Neuronal stem cell (in vitro differentiated cells): ENCODE measurements around the gene TMIE.

ENCODE experiments used
- DNase-seq: peaks from one replicate; pipeline ENCODE4 v3.0.0-alpha.2; 2013; ENCODE audit warnings: low spot score
- H2AFZ ChIP-seq: one replicate; pipeline ENCODE4 v1.6.1; 2013; ENCODE audit warnings: mild to moderate bottlenecking, low read length, inconsistent platforms
- H2AK5ac ChIP-seq: 2 replicates; pipeline ENCODE4 v1.6.1; 2013; ENCODE audit warnings: low read depth, mild to moderate bottlenecking, inconsistent platforms, low read length, moderate library complexity, mixed read lengths
- H2BK120ac ChIP-seq: 2 replicates; pipeline ENCODE4 v1.6.1; 2013; ENCODE audit warnings: low read depth, mild to moderate bottlenecking, inconsistent platforms, low read length, moderate library complexity, mixed read lengths
- H2BK12ac ChIP-seq: one replicate; pipeline ENCODE4 v1.6.1; 2013; ENCODE audit warnings: low read length, inconsistent platforms
- H2BK15ac ChIP-seq: 2 replicates; pipeline ENCODE4 v1.6.1; 2013; ENCODE audit warnings: mild to moderate bottlenecking, low read length, inconsistent platforms, mixed read lengths
- H2BK5ac ChIP-seq: one replicate; pipeline ENCODE4 v1.6.1; 2013; ENCODE audit warnings: inconsistent platforms, mild to moderate bottlenecking, low read length, moderate library complexity
- H3K14ac ChIP-seq: one replicate; pipeline ENCODE4 v1.6.1; 2013; ENCODE audit warnings: low read length, inconsistent platforms
- H3K18ac ChIP-seq: 2 replicates; pipeline ENCODE4 v1.6.1; 2013; ENCODE audit warnings: low read length, inconsistent platforms
- H3K23ac ChIP-seq: 2 replicates; pipeline ENCODE4 v1.6.1; 2013; ENCODE audit warnings: low read depth, mild to moderate bottlenecking, mixed read lengths, low read length, inconsistent platforms; ENCODE audit not compliant: poor library complexity
- H3K27ac ChIP-seq: replicated peaks from 3 replicates; pipeline ENCODE4 v1.5.1; 2013; ENCODE audit warnings: low read length, inconsistent platforms
- H3K27me3 ChIP-seq, 3 experiments: 2 replicates each; pipeline ENCODE4 v1.6.1; 2013; ENCODE audit warnings: low read length in 3 of 3, mild to moderate bottlenecking in 2 of 3, inconsistent platforms in 1 of 3, low read depth in 1 of 3, mixed read lengths in 1 of 3, moderate library complexity in 1 of 3; ENCODE audit not compliant: control insufficient read depth in 3 of 3, insufficient read depth in 3 of 3
- H3K36me3 ChIP-seq, 2 donors: replicated peaks in 1 of 2; 2 replicates each; pipeline ENCODE4 v1.6.1; 2013; ENCODE audit warnings: low read length in 2 of 2; ENCODE audit not compliant: control insufficient read depth in 2 of 2, insufficient read depth in 2 of 2
- H3K4ac ChIP-seq: 2 replicates; pipeline ENCODE4 v1.6.1; 2013; ENCODE audit warnings: inconsistent platforms, mild to moderate bottlenecking, low read length, moderate library complexity
- H3K4me1 ChIP-seq, 2 donors: 1 replicate in 1 of 2; 2 replicates in 1 of 2; pipeline ENCODE4 v1.6.1; 2013; ENCODE audit warnings: low read length in 2 of 2, low read depth in 1 of 2; ENCODE audit not compliant: control insufficient read depth in 2 of 2, insufficient read depth in 1 of 2
- H3K4me2 ChIP-seq: one replicate; pipeline ENCODE4 v1.6.1; 2013; ENCODE audit warnings: mild to moderate bottlenecking, low read length, inconsistent platforms; ENCODE audit not compliant: insufficient read depth, poor library complexity, severe bottlenecking
- H3K4me3 ChIP-seq, 2 donors: 2 replicates each; pipeline ENCODE4 v1.5.1; 2013; ENCODE audit warnings: low read length in 2 of 2, mild to moderate bottlenecking in 2 of 2, inconsistent platforms in 1 of 2, moderate library complexity in 1 of 2
- H3K79me1 ChIP-seq: one replicate; pipeline ENCODE4 v1.6.1; 2013; ENCODE audit warnings: low read depth, mild to moderate bottlenecking, inconsistent platforms, low read length, moderate library complexity
- H3K9ac ChIP-seq: one replicate; pipeline ENCODE4 v1.6.1; 2013; ENCODE audit warnings: mild to moderate bottlenecking, low read depth, low read length, inconsistent platforms; ENCODE audit not compliant: poor library complexity
- H3K9me3 ChIP-seq, 2 donors: replicated peaks in 1 of 2; 2 replicates each; pipeline versions ENCODE3 to v1.6.1; 2013; ENCODE audit warnings: low read length in 2 of 2, mild to moderate bottlenecking in 2 of 2, inconsistent platforms in 1 of 2, low read depth in 1 of 2, mixed read lengths in 1 of 2, moderate library complexity in 1 of 2; ENCODE audit not compliant: control insufficient read depth in 2 of 2, insufficient read depth in 1 of 2
- H4K8ac ChIP-seq: one replicate; pipeline ENCODE4 v1.6.1; 2013; ENCODE audit warnings: low read depth, mild to moderate bottlenecking, inconsistent platforms, low read length, moderate library complexity
- H4K91ac ChIP-seq: one replicate; pipeline ENCODE4 v1.6.1; 2013; ENCODE audit warnings: low read length, low read depth, mild to moderate bottlenecking, inconsistent platforms; ENCODE audit not compliant: poor library complexity
- WGBS, 2 donors: extraction: QIAGEN DNeasy Blood & Tissue Kit; methylation state at CpG; one replicate each; pipeline ENCODE4 v1.1.7; 2013; ENCODE audit warnings: missing lambda C conversion rate in 2 of 2, mixed read lengths in 1 of 2; ENCODE audit not compliant: insufficient read length in 2 of 2, insufficient replicate concordance in 1 of 2; ENCODE audit errors: extremely low coverage in 2 of 2; 5-methylcytosine and 5-hydroxymethylcytosine counted together

Gene TMIE

GRCh38 chr3:46731795-46732194 is 30.6 kb downstream of the TMIE start:
- Histone ChIP-seq H3K9ac (no peak overlapping the region), H2BK5ac (no peak overlapping the region), H2AFZ (no peak overlapping the region), H3K36me3 (no peaks in the 10 kb centered on the region), H3K4me1 (no peaks in the 10 kb centered on the region), H3K9me3 (no peaks in the 10 kb centered on the region), H2BK15ac (no peak overlapping the region), H3K4me2 (no peak overlapping the region), H3K23ac (no peak overlapping the region), H2BK120ac (no peak overlapping the region), H3K4me3 (no peak overlapping the region), H3K14ac (no peak overlapping the region), H2AK5ac (no peak overlapping the region), H3K27ac (no peak overlapping the region), H3K79me1 (no peaks in the 10 kb centered on the region), H2BK12ac (no peak overlapping the region), H3K27me3 (no peaks in the 10 kb centered on the region), H4K91ac (no peak overlapping the region), H3K18ac (no peak overlapping the region), H4K8ac (no peak overlapping the region), H3K4ac (no peak overlapping the region)
- no peak for DNase-seq
- no CpG with 5 or more reads among the region's 3 CpGs for WGBS, 2 donors

GRCh38 chr3:46733026-46733800 is 32.0 kb downstream of the TMIE start:
- Histone ChIP-seq H2BK12ac (no peak overlapping the region), H3K18ac (no peak overlapping the region), H3K4ac (no peak overlapping the region), H4K8ac (no peak overlapping the region), H3K4me2 (no peak overlapping the region), H2BK15ac (no peak overlapping the region), H4K91ac (no peak overlapping the region), H2AFZ (no peak overlapping the region), H2BK120ac (no peak overlapping the region), H2AK5ac (no peak overlapping the region), H3K23ac (no peak overlapping the region), H3K14ac (no peak overlapping the region), H3K36me3 (no peaks in the 10 kb centered on the region), H3K79me1 (no peaks in the 10 kb centered on the region), H3K27me3 (no peaks in the 10 kb centered on the region), H2BK5ac (no peak overlapping the region), H3K9me3 (no peaks in the 10 kb centered on the region), H3K27ac (no peak overlapping the region), H3K4me3 (no peak overlapping the region), H3K4me1 (no peaks in the 10 kb centered on the region), H3K9ac (no peak overlapping the region)
- no peak for DNase-seq
- no CpG with 5 or more reads among the region's 9 CpGs for WGBS, 2 donors

DNA sequence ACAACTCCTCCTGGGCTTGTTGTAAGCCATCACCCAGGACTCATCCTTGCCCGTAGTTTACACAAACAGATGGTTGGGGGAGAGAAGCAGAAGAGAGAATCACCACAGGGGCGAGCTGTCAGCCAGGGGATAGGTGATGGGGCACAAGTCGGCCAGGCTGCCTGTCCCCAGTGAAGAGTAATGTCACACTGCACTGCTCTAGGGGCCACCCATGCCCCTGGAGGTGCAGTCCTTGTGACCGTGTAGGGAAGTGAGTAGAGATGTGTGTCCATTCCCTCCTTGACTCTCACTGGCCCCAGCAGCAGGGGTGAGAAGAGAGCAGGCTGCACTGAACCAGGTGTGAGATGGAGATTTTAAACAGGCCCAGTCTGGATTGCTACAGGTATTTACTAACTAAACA is 33.6 kb downstream of the TMIE start:
- H3K9ac ChIP-seq, result no peak overlapping the region
- H2BK12ac ChIP-seq, result no peak overlapping the region
- no peak overlapping the region for H3K4me2 ChIP-seq
- no peak overlapping the region for H4K91ac ChIP-seq
- H3K27me3 ChIP-seq, result no peaks in the 10 kb centered on the region
- WGBS, 2 donors, result no CpG with 5 or more reads among the region's 4 CpGs
- no peak overlapping the region for H2AFZ ChIP-seq
- H3K18ac ChIP-seq, result no peak overlapping the region
- DNase-seq, result no peak
- no peak overlapping the region for H2AK5ac ChIP-seq
- H3K9me3 ChIP-seq, result no peaks in the 10 kb centered on the region
- no peaks in the 10 kb centered on the region for H3K79me1 ChIP-seq
- no peaks in the 10 kb centered on the region for H3K36me3 ChIP-seq
- H2BK15ac ChIP-seq, result no peak overlapping the region
- H3K27ac ChIP-seq, result no peak overlapping the region
- no peak overlapping the region for H3K14ac ChIP-seq
- no peak overlapping the region for H2BK120ac ChIP-seq
- H3K23ac ChIP-seq, result no peak overlapping the region
- no peak overlapping the region for H3K4ac ChIP-seq
- no peak overlapping the region for H2BK5ac ChIP-seq
- no peaks in the 10 kb centered on the region for H3K4me1 ChIP-seq
- no peak overlapping the region for H4K8ac ChIP-seq
- H3K4me3 ChIP-seq, result peak overlapping the region in 1 of 2 donors; percentile 4

DNA sequence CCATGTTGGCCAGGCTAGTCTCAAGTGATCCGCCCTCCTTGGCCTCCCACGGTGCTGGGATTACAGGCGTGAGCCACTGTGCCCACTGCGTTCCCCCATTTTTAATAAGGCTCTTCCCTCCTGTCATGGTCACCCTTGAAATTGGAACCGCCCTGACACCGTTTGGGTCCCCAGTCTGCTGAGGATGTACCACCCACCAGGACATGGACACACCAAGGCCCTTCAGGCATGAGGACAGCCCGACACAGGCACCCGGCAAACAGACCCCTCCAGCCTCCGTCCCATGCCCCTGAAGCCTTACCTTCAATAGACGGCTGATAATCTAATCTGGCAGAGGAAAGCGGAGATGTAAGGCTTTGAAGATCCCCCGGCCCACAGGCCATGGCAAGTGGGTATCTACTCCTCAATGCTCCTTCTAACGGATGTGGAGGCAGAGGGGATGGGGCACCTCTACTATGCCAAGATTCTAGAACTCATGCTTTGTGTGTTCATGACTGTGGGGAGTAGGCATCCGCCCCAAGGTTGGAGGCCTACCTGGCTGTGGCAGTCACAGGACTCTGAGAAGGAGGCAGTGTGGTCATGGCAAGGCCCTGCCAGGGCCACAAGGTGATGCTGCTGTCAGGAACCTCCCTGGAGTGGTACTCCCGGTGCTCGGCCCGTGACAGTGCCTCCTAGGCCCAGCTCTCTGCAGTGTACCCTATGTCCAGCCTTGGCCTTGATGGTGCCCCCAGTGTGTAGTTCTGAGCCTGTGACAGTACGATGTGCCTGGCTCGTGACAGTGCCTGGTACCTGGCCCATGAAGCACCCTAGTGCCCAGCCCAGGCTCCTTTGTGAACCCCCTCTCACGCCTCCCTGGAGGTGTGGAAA is 35.0 kb downstream of the TMIE start:
- no peak for DNase-seq
- Histone ChIP-seq H3K4ac (no peak overlapping the region), H3K27me3 (no peaks in the 10 kb centered on the region), H3K18ac (peak overlapping the region; percentile 54), H3K4me2 (no peak overlapping the region), H3K23ac (no peak overlapping the region), H3K14ac (no peak overlapping the region), H2BK5ac (no peak overlapping the region), H3K4me1 (no peaks in the 10 kb centered on the region), H2AK5ac (peak overlapping the region; percentile 24), H3K9ac (no peak overlapping the region), H2AFZ (no peak overlapping the region), H2BK15ac (no peak overlapping the region), H2BK120ac (no peak overlapping the region), H3K4me3 (no peak overlapping the region), H3K79me1 (no peaks in the 10 kb centered on the region), H3K27ac (no peak overlapping the region), H4K91ac (no peak overlapping the region), H2BK12ac (no peak overlapping the region), H3K9me3 (no peaks in the 10 kb centered on the region), H3K36me3 (no peaks in the 10 kb centered on the region), H4K8ac (no peak overlapping the region)
- no CpG with 5 or more reads among the region's 20 CpGs for WGBS, 2 donors
